ENCODE results near the gene CPA4.
"Not testable (repeated sequence)": the region's sequence is repeated elsewhere in the genome, so short reads cannot be mapped to it uniquely, and the experiment has no call there.

The CPA4 gene

DNA sequence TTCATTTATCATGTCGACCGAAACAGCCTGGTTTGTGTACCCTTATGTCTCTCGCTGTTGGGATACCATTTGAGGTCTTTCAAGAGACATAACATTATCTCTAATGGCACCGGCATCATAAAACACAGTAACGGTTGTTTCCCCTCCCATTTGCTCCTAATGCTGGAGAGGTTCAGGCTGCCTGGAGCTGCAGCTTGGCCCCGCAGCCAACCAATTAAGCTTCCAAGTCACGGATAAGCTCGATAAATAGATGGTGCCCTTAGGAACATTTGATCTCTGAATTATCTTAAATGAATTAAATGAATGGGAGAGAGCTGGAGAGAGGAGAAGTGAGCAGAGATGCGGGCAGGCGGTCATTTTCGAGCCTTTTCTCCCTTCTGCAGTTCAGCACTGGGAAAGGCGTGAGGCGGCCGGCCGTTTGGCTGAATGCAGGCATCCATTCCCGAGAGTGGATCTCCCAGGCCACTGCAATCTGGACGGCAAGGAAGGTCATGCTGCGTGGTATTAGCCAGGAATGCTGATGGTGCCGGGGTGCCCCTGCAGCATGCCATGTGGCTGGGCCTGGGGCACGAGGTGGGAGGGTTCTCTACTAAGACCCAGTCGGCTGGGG is 12.6 kb downstream of the CPA4 start:
- Mint-ChIP-seq H3K27ac (no peak overlapping the region), H3K9me3 (no peaks in the 10 kb centered on the region), H3K27me3 (no peaks in the 10 kb centered on the region), H3K4me3 (no peak overlapping the region), H3K4me1 (no peaks in the 10 kb centered on the region), H3K36me3 (no peaks in the 10 kb centered on the region)

DNA sequence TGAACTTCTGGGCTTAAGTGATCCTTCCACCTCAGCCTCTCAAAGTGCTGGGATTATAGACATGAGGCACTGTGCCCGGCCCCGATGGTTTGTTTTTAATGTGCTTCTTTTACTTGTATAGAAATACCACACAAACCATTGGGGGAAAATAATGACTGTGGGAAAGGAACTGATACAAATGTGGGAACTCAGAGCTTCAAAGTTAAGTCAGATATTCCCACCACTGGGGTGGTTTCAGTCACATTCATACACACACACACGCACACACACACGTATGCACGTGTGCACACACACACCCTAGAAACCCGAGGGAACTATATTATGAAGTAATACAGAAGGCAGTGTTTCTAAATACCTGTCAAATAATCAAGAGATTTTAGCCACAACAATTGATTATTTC is 17.0 kb downstream of the CPA4 start:
- no peaks in the 10 kb centered on the region for H3K36me3 Mint-ChIP-seq
- H3K27me3 Mint-ChIP-seq: no peaks in the 10 kb centered on the region
- no peaks in the 10 kb centered on the region for H3K4me1 Mint-ChIP-seq
- no peak overlapping the region for H3K27ac Mint-ChIP-seq
- H3K4me3 Mint-ChIP-seq: no peak overlapping the region
- H3K9me3 Mint-ChIP-seq: no peaks in the 10 kb centered on the region

DNA sequence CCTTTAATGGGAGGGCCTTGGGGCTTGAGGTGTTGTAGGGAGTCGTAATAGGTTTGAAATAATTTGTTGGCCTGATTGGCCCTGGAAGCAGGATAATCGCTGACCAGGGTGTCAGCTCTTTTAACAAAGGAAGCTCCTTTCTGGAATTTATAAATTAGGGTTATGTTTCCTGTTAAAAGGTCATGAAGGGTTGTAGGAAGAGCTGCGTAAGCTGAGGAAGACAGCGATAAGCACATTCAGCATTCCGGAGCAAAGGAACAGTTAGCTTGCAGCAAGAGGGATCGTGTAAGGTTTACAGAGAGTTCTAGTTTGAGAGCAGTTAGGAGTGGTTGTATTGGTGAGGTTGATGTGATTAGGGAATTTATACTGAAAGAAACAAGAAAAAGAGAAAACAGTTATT is 21.3 kb downstream of the CPA4 start:
- H3K4me3 Mint-ChIP-seq: no peak overlapping the region
- H3K36me3 Mint-ChIP-seq: no peaks in the 10 kb centered on the region
- no peak overlapping the region for H3K27ac Mint-ChIP-seq
- H3K9me3 Mint-ChIP-seq: no peaks in the 10 kb centered on the region
- H3K4me1 Mint-ChIP-seq: no peaks in the 10 kb centered on the region
- H3K27me3 Mint-ChIP-seq: no peaks in the 10 kb centered on the region

DNA sequence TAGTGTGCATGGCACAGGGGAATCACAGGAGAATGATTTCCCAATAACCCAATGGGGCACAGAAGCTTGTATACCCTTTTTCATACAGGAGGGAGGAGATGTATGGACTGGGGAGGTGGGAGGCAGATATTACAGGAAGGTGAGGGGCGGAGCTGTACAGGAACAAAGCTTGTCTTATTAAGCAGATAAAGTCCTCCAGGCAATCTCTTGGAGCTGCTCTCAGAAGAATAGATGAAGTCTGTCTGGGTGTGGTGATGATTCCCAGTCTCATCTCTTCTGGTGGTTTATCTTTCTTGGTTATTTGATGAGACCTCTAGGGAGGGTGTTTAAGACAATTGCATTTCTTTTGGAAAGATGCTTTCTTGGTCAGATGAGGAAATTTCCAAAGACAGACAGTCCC is 26.6 kb downstream of the CPA4 start:
- Mint-ChIP-seq H3K27me3 (no peaks in the 10 kb centered on the region), H3K36me3 (no peaks in the 10 kb centered on the region), H3K9me3 (no peaks in the 10 kb centered on the region), H3K4me1 (no peaks in the 10 kb centered on the region), H3K27ac (no peak overlapping the region), H3K4me3 (no peak overlapping the region)

DNA sequence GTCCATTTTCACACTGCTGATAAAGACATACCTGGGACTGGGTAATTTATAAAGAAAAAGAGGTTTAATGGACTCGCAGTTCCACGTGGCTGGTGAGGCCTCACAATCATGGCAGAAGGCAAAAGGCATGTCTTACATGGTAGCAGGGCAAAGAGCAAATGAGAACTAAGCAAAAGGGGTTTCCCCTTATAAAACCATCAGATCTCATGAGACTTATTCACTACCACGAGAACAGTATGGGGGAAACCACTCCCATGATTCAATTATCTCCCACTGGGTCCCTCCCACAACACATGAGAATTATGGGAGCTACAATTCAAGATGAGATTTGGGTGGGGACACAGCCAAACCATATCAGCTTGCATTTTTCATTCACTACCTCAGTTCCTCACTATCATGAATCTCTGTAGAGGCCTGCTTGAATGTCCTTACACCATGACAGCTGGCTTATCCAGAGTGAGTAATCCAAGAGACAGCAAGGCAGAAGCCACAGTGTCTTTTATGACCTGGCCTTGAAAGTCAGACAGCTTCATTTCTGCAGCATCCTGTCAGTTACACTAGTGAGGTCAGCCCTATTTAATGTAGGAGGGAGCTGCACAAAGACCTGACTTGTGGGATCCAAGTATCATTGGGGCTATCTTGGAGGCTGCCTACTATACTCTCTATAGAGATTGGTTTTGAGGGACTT is 28.7 kb downstream of the CPA4 start:
- H3K9me3 Mint-ChIP-seq, H3K4me3 Mint-ChIP-seq, H3K36me3 Mint-ChIP-seq, H3K27me3 Mint-ChIP-seq, H3K4me1 Mint-ChIP-seq: not testable (repeated sequence)
- peak overlapping the region; percentile 32 for H3K27ac Mint-ChIP-seq

DNA sequence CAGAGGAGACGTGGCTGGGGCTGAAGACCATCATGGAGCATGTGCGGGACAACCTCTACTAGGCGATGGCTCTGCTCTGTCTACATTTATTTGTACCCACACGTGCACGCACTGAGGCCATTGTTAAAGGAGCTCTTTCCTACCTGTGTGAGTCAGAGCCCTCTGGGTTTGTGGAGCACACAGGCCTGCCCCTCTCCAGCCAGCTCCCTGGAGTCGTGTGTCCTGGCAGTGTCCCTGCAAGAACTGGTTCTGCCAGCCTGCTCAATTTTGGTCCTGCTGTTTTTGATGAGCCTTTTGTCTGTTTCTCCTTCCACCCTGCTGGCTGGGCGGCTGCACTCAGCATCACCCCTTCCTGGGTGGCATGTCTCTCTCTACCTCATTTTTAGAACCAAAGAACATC is 29.7 kb downstream of the CPA4 start:
- no peaks in the 10 kb centered on the region for H3K27me3 Mint-ChIP-seq
- no peaks in the 10 kb centered on the region for H3K4me1 Mint-ChIP-seq
- H3K27ac Mint-ChIP-seq: no peak overlapping the region
- H3K4me3 Mint-ChIP-seq: no peak overlapping the region
- no peaks in the 10 kb centered on the region for H3K36me3 Mint-ChIP-seq
- no peaks in the 10 kb centered on the region for H3K9me3 Mint-ChIP-seq

DNA sequence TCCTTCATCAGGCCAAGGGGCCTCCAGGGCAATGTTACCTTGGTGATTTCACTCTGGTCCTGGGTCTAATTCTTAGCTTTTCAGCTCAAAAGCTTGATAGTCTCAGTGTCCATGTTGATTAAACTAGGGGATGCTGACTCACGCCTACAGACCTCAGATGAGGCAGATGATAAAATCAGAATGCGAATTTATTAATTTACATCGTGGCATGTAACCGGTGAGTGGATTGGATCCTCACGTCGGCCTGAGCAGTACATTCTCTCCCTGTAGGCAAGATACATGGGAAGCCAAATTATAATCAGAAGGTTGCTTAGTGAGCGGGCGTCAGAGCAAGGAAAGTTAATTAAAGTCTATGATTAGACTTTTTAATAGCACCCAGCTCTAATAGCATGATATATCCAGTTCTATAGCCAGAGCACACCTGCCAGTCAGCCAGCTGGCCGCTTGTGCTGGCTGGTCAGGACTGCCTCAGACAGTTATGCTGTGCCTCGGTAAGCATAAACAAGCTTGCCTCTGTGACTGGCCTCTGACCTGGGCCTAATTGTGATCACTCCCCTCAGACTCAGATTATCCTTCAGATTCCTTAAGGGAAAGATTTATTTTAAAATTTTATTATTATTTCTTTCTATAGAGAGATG is 31.5 kb downstream of the CPA4 start:
- no peaks in the 10 kb centered on the region for H3K9me3 Mint-ChIP-seq

DNA sequence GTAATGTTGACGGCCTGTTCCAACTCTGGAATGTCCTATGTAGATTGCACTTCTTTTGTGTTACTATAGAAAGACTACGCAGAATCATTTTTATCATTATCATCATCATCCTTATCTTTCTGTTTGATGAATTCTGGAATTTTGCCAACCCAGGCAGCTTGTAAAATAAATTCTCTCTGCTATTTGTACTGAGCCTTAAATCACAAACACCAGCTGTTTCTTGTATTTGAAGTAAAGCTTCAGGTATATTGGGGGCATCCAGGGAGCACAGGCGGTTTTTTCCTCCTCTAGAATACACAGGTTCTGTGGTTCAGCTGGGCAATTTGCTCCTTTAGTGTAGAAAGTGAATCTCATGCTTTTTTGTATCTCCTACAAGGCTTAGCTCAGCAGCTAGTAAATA is 36.7 kb downstream of the CPA4 start:
- Mint-ChIP-seq H3K9me3 (no peaks in the 10 kb centered on the region), H3K36me3 (no peaks in the 10 kb centered on the region), H3K4me3 (no peak overlapping the region), H3K27me3 (no peaks in the 10 kb centered on the region), H3K27ac (no peak overlapping the region), H3K4me1 (no peaks in the 10 kb centered on the region)

More for the DNA sequence above, 31.5 kb downstream of the CPA4 start:
- no peak overlapping the region for H3K27ac Mint-ChIP-seq
- H3K4me3 Mint-ChIP-seq: no peak overlapping the region
- H3K4me1 Mint-ChIP-seq: no peaks in the 10 kb centered on the region
- H3K27me3 Mint-ChIP-seq: no peaks in the 10 kb centered on the region
- H3K36me3 Mint-ChIP-seq: no peaks in the 10 kb centered on the region

DNA sequence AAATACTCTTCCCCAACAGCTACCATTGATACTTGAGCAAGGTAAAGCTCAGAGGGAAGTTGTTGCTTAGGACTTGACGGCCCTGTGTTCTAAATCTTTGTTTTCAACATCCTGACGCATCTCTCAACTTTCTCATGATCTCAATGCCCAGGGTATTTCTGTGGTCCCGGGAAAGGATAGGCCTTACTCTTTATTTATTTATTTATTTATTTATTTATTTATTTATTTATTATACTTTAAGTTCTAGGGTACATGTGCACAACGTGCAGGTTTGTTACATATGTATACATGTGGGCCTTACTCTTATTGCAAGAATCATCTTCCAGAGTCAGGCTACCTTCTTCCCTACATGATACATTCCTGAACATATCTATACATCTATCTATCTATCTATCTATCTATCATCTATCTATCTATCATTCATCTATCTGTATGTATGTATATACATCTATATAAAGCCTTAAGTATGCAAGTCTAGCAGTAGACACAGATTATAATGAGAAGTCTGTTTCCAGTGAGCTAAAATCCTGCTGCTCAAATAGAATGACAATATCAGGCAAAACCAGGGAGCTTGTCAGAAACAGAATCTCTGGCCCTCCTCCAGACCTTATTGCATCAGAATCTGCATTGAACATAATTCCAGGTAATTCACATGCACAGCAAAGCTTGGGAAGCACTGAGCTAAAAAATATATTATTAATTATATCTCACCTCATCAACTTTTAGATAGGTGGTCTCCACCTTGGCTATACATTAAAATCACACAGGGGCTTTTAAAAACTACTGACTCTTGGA is 39.5 kb downstream of the CPA4 start:
- no peaks in the 10 kb centered on the region for H3K9me3 Mint-ChIP-seq

DNA sequence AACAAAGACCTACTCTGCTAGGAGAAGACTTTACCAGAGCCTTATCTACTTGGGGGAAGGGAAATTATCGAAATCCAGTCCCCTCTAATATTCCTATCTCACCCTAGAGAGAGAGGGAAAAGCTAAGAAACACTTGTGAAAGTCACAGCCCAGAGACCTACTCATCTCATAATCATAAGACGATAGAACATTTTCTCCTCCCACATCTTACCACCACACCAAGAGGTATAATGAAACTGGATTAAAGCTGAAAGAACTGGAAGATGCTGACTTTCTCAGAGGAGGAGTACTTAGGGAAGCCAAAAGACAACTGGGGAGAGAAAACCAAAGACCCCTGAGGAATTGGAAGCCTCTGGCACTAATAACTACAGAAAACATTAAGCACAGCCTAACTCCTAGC is 40.9 kb downstream of the CPA4 start:
- Mint-ChIP-seq H3K4me3 (no peak overlapping the region), H3K36me3 (no peaks in the 10 kb centered on the region), H3K27me3 (no peaks in the 10 kb centered on the region), H3K27ac (no peak overlapping the region), H3K4me1 (no peaks in the 10 kb centered on the region), H3K9me3 (no peaks in the 10 kb centered on the region)

More for the DNA sequence above, 39.5 kb downstream of the CPA4 start:
- Mint-ChIP-seq H3K4me3 (no peak overlapping the region), H3K27me3 (no peaks in the 10 kb centered on the region), H3K36me3 (no peaks in the 10 kb centered on the region), H3K4me1 (no peaks in the 10 kb centered on the region), H3K27ac (no peak overlapping the region)

DNA sequence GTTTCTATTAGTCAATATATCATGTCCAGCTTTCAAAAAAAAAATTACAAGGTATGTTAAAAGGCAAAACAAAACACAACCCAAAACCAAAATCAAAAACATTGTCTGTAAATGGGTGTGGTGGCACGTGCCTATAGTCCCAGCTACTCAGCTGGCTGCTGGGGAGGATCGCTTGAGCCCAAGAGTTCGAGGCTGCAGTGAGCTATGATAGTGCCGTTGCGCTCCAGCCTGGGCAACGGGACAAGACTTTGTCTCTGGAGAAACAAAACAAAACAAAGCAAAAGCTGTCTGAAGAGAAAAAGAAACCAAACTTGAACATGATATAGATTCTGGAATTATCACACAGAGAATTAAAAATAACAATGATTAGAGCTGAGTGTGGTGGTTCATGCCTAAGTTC is 41.3 kb downstream of the CPA4 start:
- no peaks in the 10 kb centered on the region for H3K36me3 Mint-ChIP-seq
- no peak overlapping the region for H3K27ac Mint-ChIP-seq
- H3K9me3 Mint-ChIP-seq: no peaks in the 10 kb centered on the region
- H3K27me3 Mint-ChIP-seq: no peaks in the 10 kb centered on the region
- no peak overlapping the region for H3K4me3 Mint-ChIP-seq
- no peaks in the 10 kb centered on the region for H3K4me1 Mint-ChIP-seq

DNA sequence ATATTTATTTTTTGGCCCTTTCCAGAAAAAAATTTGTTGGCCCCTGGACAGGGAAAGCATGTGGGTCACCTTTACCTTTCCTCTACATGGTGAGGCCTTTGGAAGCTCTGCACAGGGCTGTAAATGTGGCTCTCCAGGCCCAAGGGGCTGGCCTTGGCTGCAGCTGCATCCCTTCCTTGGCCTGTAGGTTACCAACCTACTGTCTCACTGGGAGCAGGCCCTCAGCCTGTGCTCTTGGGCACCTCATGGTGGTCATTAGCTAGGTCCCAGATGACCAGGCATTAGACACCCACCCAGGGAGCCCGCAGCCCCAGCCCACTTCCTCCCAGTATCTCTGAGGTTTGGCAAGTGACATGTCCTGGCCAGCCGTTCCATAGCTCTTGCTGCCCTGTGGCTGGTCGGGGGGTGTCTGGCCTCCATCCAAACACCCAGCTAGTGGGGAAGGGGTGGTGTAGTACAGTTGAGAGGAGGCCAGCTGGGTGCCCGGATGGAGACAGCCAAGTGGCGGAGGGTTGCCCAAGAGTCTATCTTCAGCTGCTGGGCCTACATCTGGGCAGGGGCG is 44.5 kb downstream of the CPA4 start:
- no peaks in the 10 kb centered on the region for H3K9me3 Mint-ChIP-seq
- H3K27ac Mint-ChIP-seq: no peak overlapping the region
- H3K4me3 Mint-ChIP-seq: no peak overlapping the region
- no peaks in the 10 kb centered on the region for H3K36me3 Mint-ChIP-seq
- H3K27me3 Mint-ChIP-seq: no peaks in the 10 kb centered on the region
- H3K4me1 Mint-ChIP-seq: no peaks in the 10 kb centered on the region

DNA sequence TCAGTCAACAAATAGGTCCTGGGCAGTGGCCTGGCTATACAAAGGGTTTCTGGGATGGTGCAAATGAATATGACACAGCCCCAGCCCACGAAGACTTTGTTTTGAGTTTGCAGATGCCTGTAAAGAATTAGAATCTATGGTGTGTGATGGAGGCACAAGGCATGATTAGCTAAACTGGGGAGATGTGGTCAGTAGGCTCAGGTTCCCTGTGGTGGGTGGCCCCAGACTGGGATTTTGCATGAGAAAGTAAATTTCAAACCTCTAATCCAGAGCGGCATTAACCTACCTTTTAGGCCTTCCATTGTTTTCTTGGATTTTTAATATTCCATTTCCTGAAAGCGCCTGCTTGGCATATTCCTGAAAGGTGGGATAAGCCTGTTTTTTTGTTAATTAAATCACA is 45.3 kb downstream of the CPA4 start:
- no peaks in the 10 kb centered on the region for H3K4me1 Mint-ChIP-seq
- H3K27me3 Mint-ChIP-seq: no peaks in the 10 kb centered on the region
- H3K27ac Mint-ChIP-seq: no peak overlapping the region
- no peaks in the 10 kb centered on the region for H3K9me3 Mint-ChIP-seq
- no peaks in the 10 kb centered on the region for H3K36me3 Mint-ChIP-seq
- H3K4me3 Mint-ChIP-seq: no peak overlapping the region

DNA sequence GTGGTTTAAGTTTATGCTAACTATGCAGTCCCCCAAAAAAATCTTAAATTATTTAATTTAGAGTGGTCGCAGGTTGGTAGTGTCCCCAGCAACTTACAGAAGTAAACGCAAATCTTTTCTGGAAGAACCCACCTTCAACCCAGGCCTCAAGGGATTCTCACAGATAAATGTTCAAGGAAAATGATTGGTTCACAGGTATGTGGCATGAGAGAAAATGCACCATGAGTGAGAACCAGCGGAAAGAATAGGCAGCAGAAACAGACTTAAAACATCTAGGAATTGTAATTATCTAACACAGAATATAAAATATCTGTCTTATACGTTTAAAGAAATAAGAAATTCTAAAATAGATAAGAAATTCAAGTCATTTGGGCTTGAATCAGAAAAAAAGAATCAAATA is 48.9 kb downstream of the CPA4 start:
- Mint-ChIP-seq H3K27ac (no peak overlapping the region), H3K4me1 (no peaks in the 10 kb centered on the region), H3K4me3 (no peak overlapping the region), H3K9me3 (no peaks in the 10 kb centered on the region), H3K27me3 (no peaks in the 10 kb centered on the region), H3K36me3 (no peaks in the 10 kb centered on the region)

DNA sequence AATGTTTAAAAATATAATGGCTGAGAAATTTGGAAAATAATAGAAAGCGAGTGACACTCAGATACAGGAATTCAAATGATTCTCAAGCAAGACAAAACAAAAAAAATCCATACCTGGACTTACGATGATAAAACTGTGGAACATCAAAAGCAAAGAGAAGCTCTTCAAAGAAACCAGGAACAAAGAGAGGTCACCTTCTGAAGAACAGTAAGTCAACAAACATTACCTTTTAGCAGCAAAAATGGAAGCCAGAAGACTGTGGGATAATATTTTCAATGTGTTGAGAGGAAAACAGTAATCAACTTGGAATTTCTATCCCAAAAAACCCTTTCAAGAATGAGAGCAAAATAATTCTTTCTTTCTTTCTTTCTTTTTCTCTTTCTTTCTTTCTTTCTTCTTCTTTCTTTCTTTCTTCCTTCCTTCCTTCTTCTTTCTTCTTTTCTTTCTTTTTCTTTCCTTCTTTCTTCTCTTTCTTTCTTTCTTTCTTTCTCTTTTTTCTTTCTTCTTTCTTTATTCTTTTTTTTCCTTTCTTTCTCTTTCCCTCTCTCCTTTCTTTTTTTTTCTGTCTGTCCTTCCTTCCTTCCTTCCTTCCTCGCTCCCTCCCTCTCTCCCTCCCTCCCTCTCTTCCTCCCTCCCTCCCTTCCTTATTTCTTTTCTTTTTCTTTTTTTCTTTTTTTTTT is 49.9 kb downstream of the CPA4 start:
- Mint-ChIP-seq H3K4me1 (no peaks in the 10 kb centered on the region), H3K4me3 (no peak overlapping the region), H3K27me3 (no peaks in the 10 kb centered on the region), H3K9me3 (no peaks in the 10 kb centered on the region), H3K27ac (no peak overlapping the region), H3K36me3 (no peaks in the 10 kb centered on the region)

All from activated naive CD4-positive, alpha-beta T cell treated with anti-CD3 and anti-CD28 coated beads, Interleukin-2, amount 50 U/mL, for 24 hours (primary cell).